Measurements from ENCODE around the gene R3HDM2. TPM values are rescaled to one million over a fixed set of nuclear protein-coding genes. Genes with fewer than 3 reads are reported as not detected.

Gene R3HDM2
- total RNA-seq, 2 donors from 2014 or later: 82.7 to 116 TPM

DNA sequence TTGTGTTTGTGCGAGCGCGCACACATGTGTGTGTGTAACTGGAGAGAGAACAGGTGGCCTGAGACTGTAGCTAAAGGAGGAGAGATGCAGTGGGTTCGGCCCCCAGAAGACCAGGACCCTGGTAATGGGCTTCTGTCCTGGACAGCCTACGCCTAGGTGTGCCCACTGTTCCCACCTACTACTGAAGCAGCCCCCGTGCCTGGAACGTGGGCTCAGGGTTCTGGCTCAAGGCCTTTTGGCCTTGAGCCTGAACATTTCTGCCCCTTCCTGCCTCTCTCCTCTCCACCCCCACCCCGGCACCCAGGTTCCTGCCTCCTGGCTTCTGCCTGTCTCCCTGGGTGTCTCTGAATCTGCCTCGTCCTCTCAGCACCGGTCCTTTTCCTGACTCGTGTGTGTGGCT lies 215.8 kb downstream of the R3HDM2 start:
- peaks cover 3% of the 10 kb centered on the region for H3K36me3 Mint-ChIP-seq (ENCODE audit: low read depth)
- DNase-seq: no peak
- H3K27me3 ChIP-seq (ENCODE audit: control insufficient read depth, insufficient read depth, low read length, poor library complexity, severe bottlenecking): peaks cover 65% of the 10 kb centered on the region
- H3K4me1 Mint-ChIP-seq: peaks cover 34% of the 10 kb centered on the region
- no peaks in the 10 kb centered on the region for H3K9me3 Mint-ChIP-seq
- no peaks in the 10 kb centered on the region for H3K9me3 ChIP-seq (ENCODE audit: control insufficient read depth, low read length)
- no peak overlapping the region for H3K27ac ChIP-seq (ENCODE audit: low read depth, low read length)
- WGBS, 2 experiments (ENCODE audit: insufficient coverage in 1 of 2, insufficient read length in 1 of 2): 72 to 74% methylated on average over 11 of the region's 11 CpGs
- no peak overlapping the region for H3K27ac Mint-ChIP-seq
- H3K4me3 ChIP-seq (ENCODE audit: low read length): no peak overlapping the region
- H3K27me3 Mint-ChIP-seq (ENCODE audit: insufficient read depth): peaks cover 65% of the 10 kb centered on the region
- no peak overlapping the region for H3K4me3 Mint-ChIP-seq
- TF ChIP-seq CTCF (conservative IDR thresholded peaks at IDR 0.05): no peak
- H3K9ac ChIP-seq (ENCODE audit: extremely low read depth, low read length, poor library complexity, severe bottlenecking): no peak overlapping the region
- peaks cover 4% of the 10 kb centered on the region for H3K4me1 ChIP-seq (ENCODE audit: control insufficient read depth, insufficient read depth, low read length)
- no peaks in the 10 kb centered on the region for H3K36me3 ChIP-seq (ENCODE audit: control insufficient read depth, insufficient read depth, low read length)

DNA sequence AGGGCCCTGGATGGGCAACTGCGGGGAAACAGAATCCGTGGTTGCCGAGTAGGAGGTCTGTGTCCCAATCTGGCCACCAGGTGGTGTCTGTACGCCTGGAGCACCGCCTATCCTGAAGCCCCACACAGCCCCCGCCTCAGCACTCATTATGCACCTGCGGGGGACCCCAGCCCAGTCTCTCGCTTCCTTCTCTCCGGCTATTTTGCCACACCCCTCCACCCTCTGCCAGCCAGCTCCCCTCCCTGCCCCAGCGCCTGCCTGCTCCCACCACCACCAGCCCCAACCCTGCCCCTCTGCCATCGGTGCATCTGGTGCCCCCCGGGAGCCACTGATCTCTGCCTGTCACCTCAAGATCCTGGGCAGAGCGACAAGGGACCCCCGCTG lies 216.5 kb downstream of the R3HDM2 start:
- no peaks in the 10 kb centered on the region for H3K9me3 Mint-ChIP-seq
- peaks cover 58% of the 10 kb centered on the region for H3K27me3 Mint-ChIP-seq (ENCODE audit: insufficient read depth)
- peaks cover 2% of the 10 kb centered on the region for H3K4me1 ChIP-seq (ENCODE audit: control insufficient read depth, insufficient read depth, low read length)
- H3K4me1 Mint-ChIP-seq: peaks cover 29% of the 10 kb centered on the region
- peak; percentile 89 for TF ChIP-seq CTCF (conservative IDR thresholded peaks at IDR 0.05)
- 11 to 12% methylated on average over 5 to 14 of the region's 14 CpGs for WGBS, 2 experiments (ENCODE audit: insufficient coverage in 1 of 2, insufficient read length in 1 of 2)
- no peak overlapping the region for H3K27ac ChIP-seq (ENCODE audit: low read depth, low read length)
- H3K36me3 ChIP-seq (ENCODE audit: control insufficient read depth, insufficient read depth, low read length): no peaks in the 10 kb centered on the region
- peaks cover 59% of the 10 kb centered on the region for H3K27me3 ChIP-seq (ENCODE audit: control insufficient read depth, insufficient read depth, low read length, poor library complexity, severe bottlenecking)
- H3K9ac ChIP-seq (ENCODE audit: extremely low read depth, low read length, poor library complexity, severe bottlenecking): no peak overlapping the region
- H3K36me3 Mint-ChIP-seq (ENCODE audit: low read depth): peaks cover 3% of the 10 kb centered on the region
- H3K9me3 ChIP-seq (ENCODE audit: control insufficient read depth, low read length): no peaks in the 10 kb centered on the region
- DNase-seq: peak; percentile 95
- no peak overlapping the region for H3K4me3 Mint-ChIP-seq
- no peak overlapping the region for H3K4me3 ChIP-seq (ENCODE audit: low read length)
- no peak overlapping the region for H3K27ac Mint-ChIP-seq

GRCh38 chr12:57213763-57214397 lies 217.0 kb downstream of the R3HDM2 start:
- H3K4me1 Mint-ChIP-seq: peaks cover 24% of the 10 kb centered on the region
- H3K9ac ChIP-seq (ENCODE audit: extremely low read depth, low read length, poor library complexity, severe bottlenecking): no peak overlapping the region
- DNase-seq: no peak
- no peaks in the 10 kb centered on the region for H3K9me3 ChIP-seq (ENCODE audit: control insufficient read depth, low read length)
- no peak overlapping the region for H3K4me3 ChIP-seq (ENCODE audit: low read length)
- H3K36me3 ChIP-seq (ENCODE audit: control insufficient read depth, insufficient read depth, low read length): no peaks in the 10 kb centered on the region
- no peaks in the 10 kb centered on the region for H3K4me1 ChIP-seq (ENCODE audit: control insufficient read depth, insufficient read depth, low read length)
- peaks cover 3% of the 10 kb centered on the region for H3K36me3 Mint-ChIP-seq (ENCODE audit: low read depth)
- no peak for TF ChIP-seq CTCF (conservative IDR thresholded peaks at IDR 0.05)
- H3K27me3 Mint-ChIP-seq (ENCODE audit: insufficient read depth): peaks cover 53% of the 10 kb centered on the region
- peaks cover 54% of the 10 kb centered on the region for H3K27me3 ChIP-seq (ENCODE audit: control insufficient read depth, insufficient read depth, low read length, poor library complexity, severe bottlenecking)
- H3K27ac ChIP-seq (ENCODE audit: low read depth, low read length): no peak overlapping the region
- H3K27ac Mint-ChIP-seq: no peak overlapping the region
- H3K4me3 Mint-ChIP-seq: no peak overlapping the region
- no peaks in the 10 kb centered on the region for H3K9me3 Mint-ChIP-seq
- WGBS, 2 experiments (ENCODE audit: insufficient coverage in 1 of 2, insufficient read length in 1 of 2): 69 to 77% methylated on average over 4 of the region's 4 CpGs
